Astrocyte of the cerebellum (primary cell): ENCODE measurements around the gene CSRNP2.

Experiments
- DNase-seq: peaks from one replicate; pipeline ENCODE4 v3.0.0-alpha.2; 2011; ENCODE audit warnings: low read depth
- H3K4me3 ChIP-seq: 2 replicates; pipeline ENCODE4 v1.5.1; 2011; ENCODE audit warnings: mild to moderate bottlenecking, low read depth, low read length, moderate library complexity
- in situ Hi-C: cut with HindIII; loops from 2 replicates; pipeline ENCODE4 v1.10.0; 2017; ENCODE audit warnings: low sequenced_read_pairs
- TF ChIP-seq, protein P1 (sequence below): IDR thresholded peaks from 2 replicates; pipeline ENCODE4 v1.5.1; 2012; ENCODE audit warnings: low read length, low read depth, moderate library complexity, mild to moderate bottlenecking; ENCODE audit errors: missing control alignments

Gene CSRNP2

GRCh38 chr12:51055060-51055459 lies 28.3 kb downstream of the CSRNP2 start:
- H3K4me3 ChIP-seq = no peak overlapping the region
- in situ Hi-C loops = no loop called here
- TF ChIP-seq, protein P1, sequence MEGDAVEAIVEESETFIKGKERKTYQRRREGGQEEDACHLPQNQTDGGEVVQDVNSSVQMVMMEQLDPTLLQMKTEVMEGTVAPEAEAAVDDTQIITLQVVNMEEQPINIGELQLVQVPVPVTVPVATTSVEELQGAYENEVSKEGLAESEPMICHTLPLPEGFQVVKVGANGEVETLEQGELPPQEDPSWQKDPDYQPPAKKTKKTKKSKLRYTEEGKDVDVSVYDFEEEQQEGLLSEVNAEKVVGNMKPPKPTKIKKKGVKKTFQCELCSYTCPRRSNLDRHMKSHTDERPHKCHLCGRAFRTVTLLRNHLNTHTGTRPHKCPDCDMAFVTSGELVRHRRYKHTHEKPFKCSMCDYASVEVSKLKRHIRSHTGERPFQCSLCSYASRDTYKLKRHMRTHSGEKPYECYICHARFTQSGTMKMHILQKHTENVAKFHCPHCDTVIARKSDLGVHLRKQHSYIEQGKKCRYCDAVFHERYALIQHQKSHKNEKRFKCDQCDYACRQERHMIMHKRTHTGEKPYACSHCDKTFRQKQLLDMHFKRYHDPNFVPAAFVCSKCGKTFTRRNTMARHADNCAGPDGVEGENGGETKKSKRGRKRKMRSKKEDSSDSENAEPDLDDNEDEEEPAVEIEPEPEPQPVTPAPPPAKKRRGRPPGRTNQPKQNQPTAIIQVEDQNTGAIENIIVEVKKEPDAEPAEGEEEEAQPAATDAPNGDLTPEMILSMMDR = no peak
- no peak for DNase-seq

GRCh38 chr12:51051787-51052186 lies 31.6 kb downstream of the CSRNP2 start:
- DNase-seq = no peak
- in situ Hi-C loops = no loop called here
- TF ChIP-seq, protein P1 = no peak
- no peak overlapping the region for H3K4me3 ChIP-seq

- TF ChIP-seq, protein P1 = no peak
- peak overlapping the region; percentile 82 for H3K4me3 ChIP-seq
- in situ Hi-C loops = no loop called here
- DNase-seq = no peak
Measured at GRCh38 chr12:51049525-51049924, 33.9 kb downstream of the CSRNP2 start.

DNA sequence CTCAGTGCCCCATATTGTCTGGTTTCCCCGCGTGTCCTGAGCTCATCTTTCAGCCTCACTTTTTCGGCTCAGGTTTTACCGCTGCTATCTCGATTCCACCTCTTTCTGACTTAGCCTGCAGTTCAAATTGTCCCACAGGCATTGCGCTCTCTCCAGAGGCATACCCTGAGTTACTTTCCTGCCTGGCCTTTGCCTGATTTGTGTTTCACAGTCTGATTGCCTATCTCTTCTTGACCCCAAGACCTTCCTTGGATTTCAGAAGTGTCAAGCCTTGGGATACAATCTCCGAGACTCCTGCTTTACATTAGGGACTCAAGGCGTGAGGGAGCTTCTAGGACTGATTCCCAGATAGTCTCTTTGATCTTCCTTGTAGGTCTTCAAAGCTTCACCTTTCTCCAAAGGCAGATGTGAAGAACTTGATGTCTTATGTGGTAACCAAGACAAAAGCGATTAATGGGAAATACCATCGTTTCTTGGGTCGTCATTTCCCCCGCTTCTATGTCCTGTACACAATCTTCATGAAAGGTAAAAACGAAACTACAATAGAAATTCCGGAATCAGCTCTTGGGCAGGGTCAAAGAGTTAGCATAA lies 34.6 kb downstream of the CSRNP2 start:
- H3K4me3 ChIP-seq = peak overlapping the region; percentile 82
- no peak for DNase-seq
- in situ Hi-C loops = no loop called here
- TF ChIP-seq, protein P1 = no peak

- DNase-seq = peak; percentile 97
- TF ChIP-seq, protein P1 = peak; percentile 93
- in situ Hi-C loops = no loop called here
- peak within 1 kb of the TSS; percentile 82 for H3K4me3 ChIP-seq
Measured at GRCh38 chr12:51047655-51048540, 35.5 kb downstream of the CSRNP2 start, which contains the start of gene LETMD1. TSS of gene LETMD1 (plus strand) at chr12:51048327. CDS start at chr12:51048357, 30 bp downstream.

GRCh38 chr12:51036279-51036678 lies 47.1 kb downstream of the CSRNP2 start:
- in situ Hi-C loops = no loop called here

More at GRCh38 chr12:51036279-51036678, 47.1 kb downstream of the CSRNP2 start:
- TF ChIP-seq, protein P1 = no peak
- H3K4me3 ChIP-seq = no peak overlapping the region
- no peak for DNase-seq
